Osteocyte (in vitro differentiated cells): ENCODE measurements around the gene TNFRSF1B. TPM values are rescaled to one million over a fixed set of nuclear protein-coding genes. Genes with fewer than 3 reads are reported as not detected.

ENCODE experiments used
- DNase-seq: peaks from one replicate; pipeline ENCODE4 v3.0.0; 2021; ENCODE audit warnings: mixed read lengths; ENCODE audit not compliant: unreplicated experiment; ENCODE audit errors: extremely low spot score
- H3K27ac Mint-ChIP-seq: one replicate; pipeline ENCODE4 v1.8.0; 2021; ENCODE audit warnings: mild to moderate bottlenecking, mixed read lengths; ENCODE audit not compliant: unreplicated experiment
- H3K27me3 Mint-ChIP-seq: one replicate; pipeline ENCODE4 v1.8.0; 2021; ENCODE audit warnings: mixed read lengths; ENCODE audit not compliant: unreplicated experiment
- H3K36me3 Mint-ChIP-seq: one replicate; pipeline ENCODE4 v1.8.0; 2021; ENCODE audit warnings: mixed read lengths; ENCODE audit not compliant: unreplicated experiment
- H3K4me1 Mint-ChIP-seq: one replicate; pipeline ENCODE4 v1.8.0; 2021; ENCODE audit warnings: mixed read lengths; ENCODE audit not compliant: unreplicated experiment
- H3K4me3 Mint-ChIP-seq: one replicate; pipeline ENCODE4 v1.8.0; 2021; ENCODE audit warnings: mild to moderate bottlenecking, moderate library complexity, mixed read lengths; ENCODE audit not compliant: unreplicated experiment
- H3K9me3 Mint-ChIP-seq: one replicate; pipeline ENCODE4 v1.8.0; 2021; ENCODE audit warnings: mixed read lengths; ENCODE audit not compliant: unreplicated experiment
- CTCF ChIP-seq: fragments of 200-600 bp; sonication (generic); IDR thresholded peaks from 2 replicates; pipeline ENCODE4 v1.5.0; 2021; ENCODE audit warnings: antibody characterized with exemption, mild to moderate bottlenecking, moderate library complexity
- total RNA-seq: library from RNA; stranded (reverse); gene quantifications from 2 replicates; pipeline ENCODE4 v1.2.1, GENCODE V29; 2021

The TNFRSF1B gene
- total RNA-seq, 1 donor from 2014 or later: 7.4 TPM

- Mint-ChIP-seq H3K27ac (no peak overlapping the region), H3K9me3 (no peaks in the 10 kb centered on the region), H3K36me3 (no peaks in the 10 kb centered on the region), H3K4me3 (no peak overlapping the region), H3K27me3 (no peaks in the 10 kb centered on the region), H3K4me1 (peaks cover 19% of the 10 kb centered on the region)
- DNase-seq: no peak
- TF ChIP-seq CTCF: no peak
Measured at GRCh38 chr1:12202577-12202976, 35.8 kb downstream of the TNFRSF1B start.

- no peak overlapping the region for H3K27ac Mint-ChIP-seq
- no peaks in the 10 kb centered on the region for H3K9me3 Mint-ChIP-seq
- no peak for DNase-seq
- H3K4me1 Mint-ChIP-seq: peaks cover 20% of the 10 kb centered on the region
- no peak for TF ChIP-seq CTCF
- peaks cover 2% of the 10 kb centered on the region for H3K36me3 Mint-ChIP-seq
- H3K4me3 Mint-ChIP-seq: no peak overlapping the region
- H3K27me3 Mint-ChIP-seq: no peaks in the 10 kb centered on the region
Measured at GRCh38 chr1:12203216-12204007, 36.6 kb downstream of the TNFRSF1B start.

GRCh38 chr1:12204140-12204539, 37.3 kb downstream of the TNFRSF1B start:
- no peak overlapping the region for H3K27ac Mint-ChIP-seq
- H3K9me3 Mint-ChIP-seq: no peaks in the 10 kb centered on the region
- peaks cover 23% of the 10 kb centered on the region for H3K4me1 Mint-ChIP-seq
- no peaks in the 10 kb centered on the region for H3K27me3 Mint-ChIP-seq
- no peak for DNase-seq
- H3K36me3 Mint-ChIP-seq: peaks cover 2% of the 10 kb centered on the region
- no peak for TF ChIP-seq CTCF
- no peak overlapping the region for H3K4me3 Mint-ChIP-seq

GRCh38 chr1:12204754-12205658, 38.2 kb downstream of the TNFRSF1B start:
- Mint-ChIP-seq H3K4me1 (peaks cover 20% of the 10 kb centered on the region), H3K27me3 (no peaks in the 10 kb centered on the region), H3K9me3 (no peaks in the 10 kb centered on the region), H3K4me3 (no peak overlapping the region), H3K36me3 (peaks cover 2% of the 10 kb centered on the region), H3K27ac (no peak overlapping the region)
- no peak for DNase-seq
- TF ChIP-seq CTCF: no peak

- Mint-ChIP-seq H3K27me3 (peaks cover 5% of the 10 kb centered on the region), H3K9me3 (no peaks in the 10 kb centered on the region), H3K27ac (no peak overlapping the region), H3K4me1 (peaks cover 20% of the 10 kb centered on the region), H3K36me3 (peaks cover 2% of the 10 kb centered on the region), H3K4me3 (no peak overlapping the region)
- no peak for TF ChIP-seq CTCF
- DNase-seq: no peak
Measured at GRCh38 chr1:12206238-12206637, 39.4 kb downstream of the TNFRSF1B start.
